LNCAP (cell line): ENCODE results near the gene CHRNA4.

ENCODE experiments used
- TF ChIP-seq, protein P1 (sequence below): fragments of 450-650 bp; IDR thresholded peaks from 2 replicates; pipeline ENCODE4 v1.5.1; 2017; ENCODE audit warnings: mild to moderate bottlenecking

Gene CHRNA4

GRCh38 chr20:63356511-63356910, 4.6 kb downstream of the CHRNA4 start:
- TF ChIP-seq, protein P1, sequence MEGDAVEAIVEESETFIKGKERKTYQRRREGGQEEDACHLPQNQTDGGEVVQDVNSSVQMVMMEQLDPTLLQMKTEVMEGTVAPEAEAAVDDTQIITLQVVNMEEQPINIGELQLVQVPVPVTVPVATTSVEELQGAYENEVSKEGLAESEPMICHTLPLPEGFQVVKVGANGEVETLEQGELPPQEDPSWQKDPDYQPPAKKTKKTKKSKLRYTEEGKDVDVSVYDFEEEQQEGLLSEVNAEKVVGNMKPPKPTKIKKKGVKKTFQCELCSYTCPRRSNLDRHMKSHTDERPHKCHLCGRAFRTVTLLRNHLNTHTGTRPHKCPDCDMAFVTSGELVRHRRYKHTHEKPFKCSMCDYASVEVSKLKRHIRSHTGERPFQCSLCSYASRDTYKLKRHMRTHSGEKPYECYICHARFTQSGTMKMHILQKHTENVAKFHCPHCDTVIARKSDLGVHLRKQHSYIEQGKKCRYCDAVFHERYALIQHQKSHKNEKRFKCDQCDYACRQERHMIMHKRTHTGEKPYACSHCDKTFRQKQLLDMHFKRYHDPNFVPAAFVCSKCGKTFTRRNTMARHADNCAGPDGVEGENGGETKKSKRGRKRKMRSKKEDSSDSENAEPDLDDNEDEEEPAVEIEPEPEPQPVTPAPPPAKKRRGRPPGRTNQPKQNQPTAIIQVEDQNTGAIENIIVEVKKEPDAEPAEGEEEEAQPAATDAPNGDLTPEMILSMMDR, result no peak

DNA sequence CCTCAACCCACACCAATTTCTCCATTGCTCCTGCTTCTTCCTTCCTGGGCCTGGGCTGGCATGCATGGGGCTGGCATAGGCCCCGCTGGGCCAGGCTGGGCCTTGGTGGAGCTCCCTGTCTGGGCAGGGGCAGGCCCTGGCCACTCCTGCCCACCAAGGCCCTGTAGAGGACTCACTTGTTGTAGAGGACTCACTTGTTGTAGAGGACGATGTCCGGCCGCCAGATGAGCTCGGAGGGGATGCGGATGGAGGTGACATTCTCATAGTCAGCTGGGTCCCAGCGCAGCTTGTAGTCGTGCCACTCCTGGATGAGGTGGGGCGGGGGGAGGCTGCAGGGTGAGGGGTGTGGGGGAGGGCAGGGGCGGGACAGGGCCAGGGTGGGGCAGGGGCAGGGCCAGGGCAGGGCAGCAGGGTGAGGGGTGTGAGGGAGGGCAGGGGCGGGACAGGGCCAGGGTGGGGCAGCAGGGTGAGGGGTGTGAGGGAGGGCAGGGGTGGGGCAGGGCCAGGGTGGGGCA, 5.3 kb downstream of the CHRNA4 start:
- TF ChIP-seq, protein P1, result no peak

DNA sequence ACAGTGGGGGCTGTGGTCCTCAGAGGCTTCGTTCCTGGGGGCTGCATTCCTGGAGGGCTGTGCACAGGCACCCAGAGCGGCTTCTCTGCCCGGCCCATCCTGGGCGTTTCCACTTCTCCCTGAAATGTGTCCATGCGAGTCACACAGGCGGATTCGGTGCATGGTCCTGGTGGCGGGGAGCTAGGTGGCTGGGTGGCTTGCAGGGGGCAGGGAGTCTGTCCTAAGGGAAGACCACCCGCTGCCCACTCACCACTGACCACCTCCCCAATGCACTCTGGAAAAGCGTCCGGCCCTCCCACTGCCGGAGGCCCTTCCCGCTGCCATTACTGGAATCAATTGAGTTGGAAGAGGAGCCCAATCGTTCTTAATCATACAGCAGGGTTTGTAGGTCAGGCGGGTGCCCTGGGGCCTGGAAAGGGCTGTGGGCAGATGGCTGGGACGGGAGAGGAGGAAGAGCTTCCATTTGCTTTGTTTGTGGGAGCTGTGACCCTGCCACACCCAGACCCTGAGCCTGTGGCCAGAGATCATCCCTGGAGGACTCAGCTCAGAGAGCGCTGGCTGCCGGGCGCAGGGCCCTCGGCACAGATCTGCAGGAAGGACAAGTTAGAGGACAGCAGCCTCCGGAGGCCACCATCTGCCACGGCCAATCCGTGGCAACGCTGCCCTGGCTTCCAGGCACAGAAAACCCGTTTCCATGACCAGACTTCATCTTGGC, 6.4 kb downstream of the CHRNA4 start:
- TF ChIP-seq, protein P1, result no peak

GRCh38 chr20:63352811-63353221, 8.3 kb downstream of the CHRNA4 start:
- TF ChIP-seq, protein P1, result no peak

- TF ChIP-seq, protein P1, result no peak
Measured at GRCh38 chr20:63351811-63352591, 9.1 kb downstream of the CHRNA4 start.

DNA sequence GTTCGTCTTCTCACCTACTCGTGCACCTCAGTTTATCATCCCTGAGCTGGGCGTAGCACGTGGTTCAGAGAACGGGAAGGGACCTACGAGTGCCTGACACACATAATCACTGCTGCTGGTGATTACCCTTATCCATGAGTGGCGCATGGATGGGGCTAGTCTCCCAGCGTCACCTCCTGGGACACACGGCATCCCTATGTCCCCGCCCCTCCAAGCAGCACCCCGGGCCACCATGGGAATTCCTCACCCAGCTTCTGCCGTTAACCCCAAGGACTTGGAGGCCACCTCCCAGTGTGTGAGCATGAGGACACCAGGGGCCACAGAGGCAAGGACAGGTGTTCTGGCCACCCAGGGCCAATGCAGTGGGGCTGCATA, 9.8 kb downstream of the CHRNA4 start:
- TF ChIP-seq, protein P1, result no peak

DNA sequence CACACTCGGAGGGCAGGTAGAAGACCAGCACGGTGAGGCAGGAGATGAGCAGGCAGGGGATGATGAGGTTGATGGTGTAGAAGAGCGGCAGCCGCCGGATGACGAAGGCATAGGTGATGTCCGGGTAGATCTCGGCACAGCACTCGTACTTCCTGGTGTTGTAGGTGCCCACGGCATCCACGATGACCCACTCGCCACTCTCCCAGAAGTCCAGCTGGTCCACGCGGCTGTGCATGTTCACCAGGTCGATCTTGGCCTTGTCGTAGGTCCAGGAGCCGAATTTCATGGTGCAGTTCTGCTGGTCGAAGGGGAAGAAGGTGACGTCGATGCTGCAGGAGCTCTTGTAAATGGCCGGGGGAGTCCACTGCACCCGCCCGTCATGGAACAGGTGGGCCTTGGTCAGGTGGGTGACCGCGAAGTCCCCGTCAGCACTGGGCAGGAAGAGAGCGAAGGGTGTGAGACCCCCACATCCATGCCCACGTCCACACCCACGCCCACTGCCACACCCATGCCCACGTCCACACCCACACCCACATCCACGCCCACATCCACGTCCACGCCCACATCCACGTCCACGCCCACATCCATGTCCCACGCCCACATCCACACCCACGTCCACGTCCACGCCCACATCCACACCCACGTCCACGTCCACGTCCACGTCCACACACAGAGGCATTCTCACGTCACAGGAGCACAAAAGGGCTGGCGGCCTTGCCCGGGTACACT, 10.4 kb downstream of the CHRNA4 start:
- TF ChIP-seq, protein P1, result no peak
